DMS 273 (cell line): ENCODE results near the gene CREB5.

Source experiments
- DNase-seq: peaks from one replicate; lab custom pipeline; 2025; ENCODE audit not compliant: unreplicated experiment; lab: John Stamatoyannopoulos, UW

Gene CREB5

GRCh38 chr7:28509251-28510025 lies 97.1 kb downstream of the CREB5 start:
- DNase-seq, result no peak

DNA sequence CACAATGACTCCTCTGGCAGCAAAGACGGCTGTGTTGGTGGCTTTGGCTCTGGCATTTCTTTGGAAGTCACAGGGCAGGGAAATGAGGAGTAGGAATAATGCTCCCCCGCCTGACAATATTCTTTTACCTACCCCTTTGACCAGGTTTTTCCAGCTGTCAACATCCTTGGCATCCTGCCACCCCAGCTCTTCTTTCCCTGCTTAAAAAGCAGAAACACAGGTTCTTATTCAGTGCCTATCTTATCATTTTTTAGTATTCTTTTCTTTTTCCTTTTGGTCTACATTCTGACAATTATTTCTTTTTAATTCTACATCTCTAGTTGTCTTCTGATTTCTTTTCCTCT lies 97.7 kb downstream of the CREB5 start:
- DNase-seq, result no peak

DNA sequence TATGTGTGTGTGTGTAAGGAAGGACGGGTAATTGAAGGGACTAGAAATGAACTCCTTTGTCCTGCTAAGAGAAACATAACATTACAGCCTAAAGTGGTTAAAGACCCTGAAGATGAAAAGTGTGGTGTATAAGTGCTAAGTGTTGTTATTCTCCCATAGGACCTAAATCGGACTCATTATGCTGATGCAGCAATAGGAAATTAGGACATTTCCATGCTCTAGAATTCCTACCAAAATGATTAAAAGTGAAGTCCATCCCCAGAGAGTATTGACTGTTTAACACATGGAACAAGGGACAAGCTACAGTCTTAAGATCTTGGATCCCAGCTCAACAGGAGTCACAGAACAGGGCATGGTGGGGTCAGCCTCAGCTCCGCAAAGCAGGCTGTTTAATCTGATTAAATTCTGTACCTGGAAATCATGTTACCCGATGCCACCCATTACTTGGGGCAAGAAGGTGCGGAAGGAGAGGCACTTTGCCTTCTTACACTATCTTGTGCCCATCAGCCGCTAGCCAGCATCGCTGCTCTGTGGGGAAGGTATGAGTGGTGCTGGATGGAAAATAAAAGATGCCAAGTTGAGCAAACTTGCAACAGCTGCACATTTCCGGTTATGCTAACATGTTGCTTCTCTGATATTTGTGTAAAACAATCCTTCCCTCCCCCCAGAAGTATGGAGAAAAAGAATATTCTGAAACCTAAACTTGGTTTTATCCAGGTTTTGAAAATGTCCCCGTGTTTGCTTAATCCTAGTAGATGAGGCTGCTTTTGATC lies 100.5 kb downstream of the CREB5 start:
- no peak for DNase-seq

DNA sequence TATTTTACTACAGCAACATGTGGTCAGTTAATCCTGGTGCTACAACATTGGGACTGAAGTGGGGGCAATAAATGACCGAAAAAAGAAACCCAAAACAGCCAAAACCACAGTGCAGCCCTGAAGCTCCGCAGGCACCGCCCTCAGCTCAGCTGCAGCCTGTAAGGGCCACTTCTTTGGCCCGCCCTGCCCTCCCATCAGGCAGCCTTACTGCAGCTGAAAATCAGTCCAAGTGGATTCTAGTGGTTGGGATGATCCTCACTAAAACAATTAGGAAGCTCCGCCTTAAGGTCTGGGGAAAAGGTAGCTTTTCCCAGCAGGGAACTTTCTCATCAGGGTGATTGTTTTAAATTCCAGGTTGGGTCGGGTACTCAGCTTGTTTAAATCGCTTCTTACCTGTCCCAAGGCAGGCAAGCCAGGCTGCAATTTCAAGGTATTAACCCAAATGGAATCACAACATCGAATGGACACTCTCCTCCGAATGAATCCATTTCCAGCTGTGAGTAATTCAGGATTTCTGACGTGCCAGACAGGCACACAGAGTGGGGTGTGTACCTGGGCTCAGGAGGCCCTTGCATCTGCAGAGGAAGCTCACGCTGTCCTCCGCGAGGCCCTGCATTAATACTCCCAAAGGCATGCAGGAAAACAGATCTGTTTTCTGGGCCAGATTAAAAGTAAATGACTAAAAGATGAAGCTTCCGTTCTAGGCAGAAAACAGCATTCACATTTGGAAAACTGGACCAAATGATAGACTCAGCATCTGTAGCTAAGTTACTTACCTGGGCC lies 104.3 kb downstream of the CREB5 start:
- peak; percentile 18 for DNase-seq

- no peak for DNase-seq
Observed at GRCh38 chr7:28517206-28517605, 104.9 kb downstream of the CREB5 start.

- DNase-seq, result peak; percentile 45
Observed at GRCh38 chr7:28517606-28518005, 105.3 kb downstream of the CREB5 start.

DNA sequence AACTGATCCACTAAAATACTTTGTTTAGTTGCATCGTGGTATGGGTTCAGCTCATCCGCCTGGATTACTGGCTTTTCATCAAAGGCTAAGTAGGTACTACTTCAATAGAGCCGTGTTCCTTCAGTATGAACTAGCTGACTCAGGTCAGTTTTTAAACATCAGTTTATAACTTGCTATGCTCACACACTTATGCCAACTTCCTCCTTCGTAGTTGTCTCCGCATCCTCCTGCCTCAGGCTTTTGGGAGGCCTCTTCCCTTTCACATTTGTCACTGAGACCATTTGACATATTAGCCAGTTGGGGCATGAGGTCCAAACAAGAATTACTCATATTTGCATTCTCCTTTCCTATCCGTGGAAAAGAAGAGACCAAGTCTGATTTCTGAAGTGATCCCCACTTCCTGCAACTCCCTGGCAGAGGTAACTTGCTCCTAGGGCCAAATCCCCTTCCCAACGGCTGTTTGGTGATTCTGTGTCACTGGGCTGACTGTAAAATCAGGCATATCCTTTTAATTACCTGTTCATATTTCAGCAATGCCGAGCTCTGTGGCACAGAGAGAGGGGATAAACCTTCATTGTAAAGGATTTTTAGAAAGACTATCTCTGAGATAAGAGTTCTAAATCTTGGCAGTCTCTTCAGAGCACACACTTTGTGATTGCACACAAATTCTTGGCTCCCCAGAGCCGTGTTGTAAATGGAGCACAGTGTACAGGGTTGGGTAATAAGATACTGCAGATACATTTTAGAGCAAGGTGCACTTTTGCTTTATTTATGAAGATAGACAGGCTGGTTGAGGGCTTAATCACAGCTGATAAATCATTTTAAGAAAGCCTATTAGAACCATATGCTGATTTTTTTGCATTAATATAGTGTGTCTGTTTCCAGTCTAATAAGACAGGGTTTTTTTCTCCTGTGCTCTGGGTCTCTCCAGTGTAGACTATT lies 108.0 kb downstream of the CREB5 start:
- peak; percentile 59 for DNase-seq

GRCh38 chr7:28524978-28525377 lies 112.7 kb downstream of the CREB5 start:
- no peak for DNase-seq

DNA sequence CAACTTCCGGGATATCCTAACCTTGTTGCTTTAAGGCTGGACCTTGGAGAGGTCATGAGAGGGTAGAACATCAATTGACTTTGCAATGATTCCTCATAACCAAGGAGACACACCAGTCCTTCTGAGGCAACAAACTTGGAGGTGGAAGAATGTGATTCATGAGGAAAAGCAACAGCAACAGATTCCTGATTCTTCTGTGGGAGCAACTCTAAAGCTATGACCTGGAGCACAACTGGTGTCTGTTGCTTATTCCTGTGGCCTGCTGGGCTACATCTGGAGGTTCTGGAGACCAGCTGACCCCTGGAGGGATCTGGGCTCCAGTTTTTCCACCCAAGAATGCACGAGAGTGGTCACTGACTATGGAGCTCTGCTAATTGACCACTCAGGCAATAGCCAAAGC lies 116.6 kb downstream of the CREB5 start:
- no peak for DNase-seq

- no peak for DNase-seq
Observed at GRCh38 chr7:28529755-28530154, 117.4 kb downstream of the CREB5 start.

GRCh38 chr7:28530175-28530802 lies 118.0 kb downstream of the CREB5 start:
- DNase-seq, result no peak

GRCh38 chr7:28530803-28531175 lies 118.5 kb downstream of the CREB5 start:
- DNase-seq, result no peak

DNA sequence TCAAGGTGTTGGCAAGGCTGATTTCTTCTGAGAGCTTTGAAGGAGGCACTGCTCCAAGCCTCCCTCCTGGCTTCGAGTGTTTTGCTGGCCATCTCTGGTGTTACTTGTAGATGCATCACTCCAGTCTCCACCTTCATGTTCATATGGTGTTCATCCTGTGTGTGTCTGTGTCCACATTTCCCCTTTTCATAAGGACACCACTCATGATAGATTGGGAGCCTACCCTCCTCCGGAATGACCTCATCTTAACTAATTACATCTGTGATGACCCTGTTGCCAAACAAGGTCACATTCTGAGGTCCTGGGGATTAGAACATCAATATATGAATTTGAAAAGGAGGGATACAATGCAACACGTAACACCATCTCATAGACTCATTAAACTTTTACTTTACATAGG lies 119.0 kb downstream of the CREB5 start:
- no peak for DNase-seq

DNA sequence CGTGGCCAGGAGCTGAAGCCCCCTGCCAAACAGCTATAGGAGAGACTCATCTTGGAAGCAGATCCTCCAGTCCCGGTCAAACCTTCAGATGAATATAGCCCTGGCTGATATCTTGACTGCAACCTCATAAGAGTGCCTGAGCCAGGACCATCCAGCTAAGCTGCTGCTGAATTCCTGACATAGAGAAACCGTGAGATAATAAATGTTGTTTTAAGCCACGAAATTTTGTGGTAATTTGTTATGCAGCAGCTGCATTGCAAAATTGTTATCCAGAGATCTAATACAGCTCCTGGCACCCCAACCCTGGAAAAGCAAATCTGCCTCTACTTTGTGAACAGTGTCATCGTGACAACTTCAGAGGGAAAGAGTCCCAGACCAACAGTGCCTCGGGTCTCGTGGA lies 119.9 kb downstream of the CREB5 start:
- no peak for DNase-seq

DNA sequence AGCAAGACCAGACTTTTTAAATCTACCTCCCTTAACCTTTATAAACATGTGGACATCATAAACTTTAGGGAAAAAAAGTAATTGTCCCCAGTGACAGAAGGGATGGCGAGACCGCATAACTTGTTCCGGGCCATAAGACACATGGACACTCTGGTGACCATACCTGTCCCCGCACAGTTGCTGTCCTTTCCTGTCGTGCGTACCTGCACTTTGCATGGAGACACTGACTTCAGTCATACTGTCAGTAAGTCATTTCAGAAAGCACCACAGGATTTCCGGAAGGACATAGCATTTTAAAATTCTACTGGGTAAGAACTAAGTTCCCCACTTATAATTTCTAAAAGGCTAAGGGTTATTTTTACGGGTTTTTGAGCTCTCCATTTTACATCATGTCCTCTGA lies 120.9 kb downstream of the CREB5 start:
- DNase-seq, result no peak

DNA sequence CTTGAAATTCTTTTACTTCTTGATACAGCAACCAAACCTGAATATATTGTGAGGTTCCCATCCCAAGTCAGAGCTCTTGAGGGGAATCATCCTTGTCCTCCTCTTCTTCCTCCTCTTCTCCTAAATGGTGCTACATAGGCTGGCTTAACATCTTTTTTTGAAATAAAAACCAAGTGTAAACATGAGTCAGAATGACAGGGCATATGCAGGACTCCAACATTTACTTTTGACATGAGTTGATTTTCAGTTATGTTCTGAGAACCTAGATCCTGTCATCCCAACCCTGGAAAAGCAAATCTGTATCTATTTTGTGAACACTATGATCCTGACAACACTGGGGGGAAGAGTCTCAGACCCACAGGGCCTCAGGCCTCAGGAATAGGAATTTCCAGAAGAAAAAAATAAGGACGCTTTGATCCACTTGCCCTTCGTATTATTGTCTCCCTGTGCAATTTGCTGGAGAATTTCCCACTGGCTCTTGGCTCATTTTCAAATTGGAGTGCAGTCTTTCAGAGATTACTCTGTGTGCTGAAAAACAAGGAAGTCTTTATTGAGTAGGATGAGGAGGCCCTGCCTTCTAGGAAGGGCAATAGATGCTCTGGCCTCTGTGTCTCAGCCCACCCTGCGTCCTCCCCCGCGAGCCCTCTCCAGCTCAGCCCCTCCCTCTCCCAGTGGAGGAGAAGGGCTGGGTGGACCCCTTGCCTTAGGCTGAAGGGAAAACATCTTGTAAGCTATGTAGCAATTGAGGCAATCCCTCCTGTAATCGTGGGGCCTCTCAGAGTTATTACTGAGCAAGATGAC lies 121.6 kb downstream of the CREB5 start:
- DNase-seq, result no peak

- peak; percentile 19 for DNase-seq
Observed at GRCh38 chr7:28536259-28536658, 123.9 kb downstream of the CREB5 start.

DNA sequence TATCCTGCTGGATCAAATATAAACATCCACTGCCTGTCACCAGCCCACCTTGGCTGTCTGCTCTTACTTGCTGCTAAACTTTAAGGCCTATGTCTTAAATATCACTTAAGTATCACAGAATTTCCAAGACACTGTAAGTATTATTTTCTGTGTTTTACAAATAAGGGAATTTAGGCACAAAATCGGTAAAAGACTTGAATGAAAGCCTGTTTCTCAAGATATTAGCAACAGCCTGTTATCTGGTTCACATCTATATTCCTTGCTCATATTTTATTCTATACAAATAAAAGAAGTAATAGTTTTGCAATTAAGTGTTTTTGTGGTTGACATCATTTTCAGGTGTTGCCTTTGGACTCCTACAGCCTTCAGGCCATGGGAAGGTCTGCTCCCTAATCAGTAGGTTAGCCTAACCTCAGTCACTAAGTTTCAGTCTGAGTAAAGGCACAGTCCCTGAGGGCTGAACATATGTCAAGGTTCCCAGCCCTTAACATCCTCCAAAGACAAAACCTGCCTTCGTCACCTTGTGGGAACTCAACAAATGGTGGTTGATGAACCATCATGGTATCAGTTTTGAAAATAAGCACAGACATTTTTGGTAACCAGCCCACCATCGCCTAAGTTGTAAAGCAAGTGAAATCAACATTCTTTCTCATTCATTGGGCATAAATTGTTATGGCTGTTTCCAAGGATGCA lies 127.1 kb downstream of the CREB5 start:
- no peak for DNase-seq

- no peak for DNase-seq
Observed at GRCh38 chr7:28542410-28542809, 130.1 kb downstream of the CREB5 start.
